Subcutaneous abdominal adipose tissue (tissue), 5 donors: ENCODE results near the gene ISG15.
A peak's percentile ranks its signal among the peaks of the same experiment; 100 is the strongest.

Experiments
- H3K27ac ChIP-seq: one replicate; pipeline ENCODE4 v1.7.0; 2013; ENCODE audit warnings: low read depth, mild to moderate bottlenecking, inconsistent platforms, low read length, moderate library complexity
- H3K27me3 ChIP-seq, 5 donors: one replicate each; pipeline ENCODE4 v1.7.0; 2013; ENCODE audit warnings: low read length in 5 of 5, inconsistent platforms in 1 of 5; ENCODE audit not compliant: control insufficient read depth in 5 of 5, insufficient read depth in 4 of 5
- H3K36me3 ChIP-seq, 5 donors: one replicate each; pipeline ENCODE4 v1.7.0; 2013; ENCODE audit warnings: low read length in 5 of 5; ENCODE audit not compliant: control insufficient read depth in 5 of 5, insufficient read depth in 5 of 5
- H3K4me1 ChIP-seq, 5 donors: one replicate each; pipeline ENCODE4 v1.7.0; 2013; ENCODE audit warnings: low read length in 5 of 5, mild to moderate bottlenecking in 3 of 5, moderate library complexity in 1 of 5; ENCODE audit not compliant: control insufficient read depth in 5 of 5, insufficient read depth in 5 of 5
- H3K4me3 ChIP-seq, 5 donors: one replicate each; pipeline ENCODE4 v1.7.0; 2013; ENCODE audit warnings: low read length in 5 of 5, low read depth in 1 of 5
- H3K9ac ChIP-seq, 5 donors: one replicate each; pipeline ENCODE4 v1.7.0; 2013; ENCODE audit warnings: low read length in 5 of 5, mild to moderate bottlenecking in 4 of 5, moderate library complexity in 3 of 5
- H3K9me3 ChIP-seq, 5 donors: one replicate each; pipeline ENCODE4 v1.7.0; 2013; ENCODE audit warnings: low read length in 5 of 5; ENCODE audit not compliant: control insufficient read depth in 5 of 5
- donor health status: healthy.
- donor health status: healthy.
- donor health status: healthy.
- donor health status: healthy.
- donor health status: healthy.

The ISG15 gene

GRCh38 chr1:995665-996633 is 17.3 kb upstream of the ISG15 start:
- peaks cover 2 to 28% (median 17%) of the 10 kb centered on the region in 5 donors for H3K4me1 ChIP-seq
- peaks cover 0 to 29% (median 20%) of the 10 kb centered on the region in 5 donors for H3K27me3 ChIP-seq
- no peak overlapping the region for H3K4me3 ChIP-seq

GRCh38 chr1:996851-997712 is 16.2 kb upstream of the ISG15 start:
- H3K9me3 ChIP-seq: peaks cover 0 to 8% (median 0%) of the 10 kb centered on the region in 5 donors
- H3K27ac ChIP-seq: no peak overlapping the region
- H3K9ac ChIP-seq: no peak overlapping the region
- H3K4me1 ChIP-seq: peaks cover 2 to 37% (median 23%) of the 10 kb centered on the region in 5 donors
- peaks cover 0 to 30% (median 22%) of the 10 kb centered on the region in 5 donors for H3K27me3 ChIP-seq
- no peak overlapping the region for H3K4me3 ChIP-seq
- no peaks in the 10 kb centered on the region for H3K36me3 ChIP-seq

More at GRCh38 chr1:995665-996633, 17.3 kb upstream of the ISG15 start:
- no peak overlapping the region for H3K27ac ChIP-seq
- no peak overlapping the region for H3K9ac ChIP-seq
- no peaks in the 10 kb centered on the region for H3K36me3 ChIP-seq
- peaks cover 0 to 14% (median 5%) of the 10 kb centered on the region in 5 donors for H3K9me3 ChIP-seq

GRCh38 chr1:997713-997992 is 15.6 kb upstream of the ISG15 start:
- Histone ChIP-seq H3K4me3 (no peak overlapping the region), H3K9me3 (peaks cover 0 to 5% (median 0%) of the 10 kb centered on the region in 5 donors), H3K27me3 (peaks cover 0 to 29% (median 22%) of the 10 kb centered on the region in 5 donors), H3K27ac (no peak overlapping the region), H3K36me3 (no peaks in the 10 kb centered on the region), H3K4me1 (peaks cover 2 to 37% (median 23%) of the 10 kb centered on the region in 5 donors), H3K9ac (no peak overlapping the region)

GRCh38 chr1:997993-998744 is 15.1 kb upstream of the ISG15 start:
- peak overlapping the region in 2 of 5 donors; percentile 22 to 26 for H3K4me3 ChIP-seq
- H3K27ac ChIP-seq: no peak overlapping the region
- H3K4me1 ChIP-seq: peaks cover 2 to 37% (median 23%) of the 10 kb centered on the region in 5 donors
- no peak overlapping the region for H3K9ac ChIP-seq
- H3K27me3 ChIP-seq: peaks cover 0 to 29% (median 22%) of the 10 kb centered on the region in 5 donors
- H3K9me3 ChIP-seq: peaks cover 0 to under 1% (median 0%) of the 10 kb centered on the region in 5 donors
- H3K36me3 ChIP-seq: no peaks in the 10 kb centered on the region

- H3K4me3 ChIP-seq: peak overlapping the region in 4 of 5 donors; percentile 55 to 72 (median 60)
- no peaks in the 10 kb centered on the region for H3K36me3 ChIP-seq
- H3K27ac ChIP-seq: no peak overlapping the region
- H3K9ac ChIP-seq: no peak overlapping the region
- peaks cover 0 to 32% (median 24%) of the 10 kb centered on the region in 5 donors for H3K27me3 ChIP-seq
- H3K9me3 ChIP-seq: no peaks in the 10 kb centered on the region
- H3K4me1 ChIP-seq: peaks cover 2 to 37% (median 23%) of the 10 kb centered on the region in 5 donors
Observed at GRCh38 chr1:998745-998994, 14.6 kb upstream of the ISG15 start.

- Histone ChIP-seq H3K9me3 (no peaks in the 10 kb centered on the region), H3K27me3 (peaks cover 3 to 35% (median 26%) of the 10 kb centered on the region in 5 donors), H3K9ac (peak overlapping the region in 2 of 5 donors; percentile 16 to 30), H3K4me3 (peak overlapping the region in 4 of 5 donors; percentile 55 to 72 (median 60)), H3K4me1 (peaks cover 2 to 37% (median 23%) of the 10 kb centered on the region in 5 donors), H3K27ac (no peak overlapping the region), H3K36me3 (no peaks in the 10 kb centered on the region)
Observed at GRCh38 chr1:998995-999724, 14.1 kb upstream of the ISG15 start.

- Histone ChIP-seq H3K4me1 (peaks cover 2 to 41% (median 24%) of the 10 kb centered on the region in 5 donors), H3K4me3 (peak within 1 kb of the TSS in 4 of 5 donors; percentile 59 to 72 (median 60)), H3K27ac (peak within 1 kb of the TSS; percentile 65), H3K27me3 (peaks cover 5 to 38% (median 33%) of the 10 kb centered on the region in 5 donors), H3K9ac (peak within 1 kb of the TSS in 4 of 5 donors; percentile 40 to 71 (median 55)), H3K36me3 (no peaks in the 10 kb centered on the region), H3K9me3 (no peaks in the 10 kb centered on the region)
Observed at GRCh38 chr1:999725-1000356, 13.5 kb upstream of the ISG15 start, which contains the start of gene HES4. Gene HES4 (minus strand): TSS chr1:1000097. CDS start chr1:999973, 124 bp downstream.

- H3K27ac ChIP-seq: peak overlapping the region; percentile 65
- H3K4me1 ChIP-seq: peaks cover 2 to 47% (median 29%) of the 10 kb centered on the region in 5 donors
- H3K4me3 ChIP-seq: peak overlapping the region in 4 of 5 donors; percentile 58 to 72 (median 60)
- no peaks in the 10 kb centered on the region for H3K9me3 ChIP-seq
- peaks cover 5 to 45% (median 37%) of the 10 kb centered on the region in 5 donors for H3K27me3 ChIP-seq
- peak overlapping the region in 4 of 5 donors; percentile 40 to 71 (median 55) for H3K9ac ChIP-seq
- H3K36me3 ChIP-seq: no peaks in the 10 kb centered on the region
Observed at GRCh38 chr1:1000357-1001056, 12.8 kb upstream of the ISG15 start.
